ENCODE data around the gene TCF12. TPM values are rescaled to one million over a fixed set of nuclear protein-coding genes. Genes with fewer than 3 reads are reported as not detected.

The TCF12 gene
- polyA plus RNA-seq, 3 donors = 15.8 to 52.5 (median 27.6) TPM

GRCh38 chr15:57091636-57092035 lies 173.2 kb downstream of the TCF12 start:
- Mint-ChIP-seq H3K9me3 (no peaks in the 10 kb centered on the region), H3K27me3 (ENCODE audit: low read depth in 3 of 3) (peaks cover 0 to 5% (median 0%) of the 10 kb centered on the region in 3 donors), H3K36me3 (peaks cover 26 to 34% of the 10 kb centered on the region in 2 donors), H3K27ac (no peak overlapping the region), H3K4me1 (peaks cover 2% of the 10 kb centered on the region), H3K4me3 (no peak overlapping the region)
- no peaks in the 10 kb centered on the region for H3K27me3 ChIP-seq (ENCODE audit: control insufficient read depth in 2 of 2, insufficient read depth in 2 of 2, low read length in 2 of 2)
- H3K36me3 ChIP-seq (replicated peaks in 1 of 2; ENCODE audit: control insufficient read depth in 1 of 2, insufficient read depth in 2 of 2, low read length in 2 of 2) = peaks cover 12 to 32% of the 10 kb centered on the region in 2 donors
- no peak for TF ChIP-seq CTCF (IDR thresholded peaks at IDR 0.05)
- H3K4me1 ChIP-seq (ENCODE audit: control insufficient read depth in 1 of 2, insufficient read depth in 2 of 2, low read length in 2 of 2) = no peaks in the 10 kb centered on the region
- no peak overlapping the region for H3K4me2 ChIP-seq (replicated peaks; ENCODE audit: extremely low read depth, low read length, poor library complexity, severe bottlenecking)
- H2AFZ ChIP-seq (ENCODE audit: insufficient read depth, low read depth, low read length, poor library complexity, severe bottlenecking) = no peak overlapping the region
- no peak for DNase-seq
- no peak overlapping the region for H3K4me3 ChIP-seq (replicated peaks in 1 of 3; ENCODE audit: low read depth in 2 of 3, low read length in 3 of 3)
- peaks cover 7% of the 10 kb centered on the region for H3K79me2 ChIP-seq (ENCODE audit: insufficient read depth, low read length)
- no peak overlapping the region for H3K9ac ChIP-seq (ENCODE audit: insufficient read depth, low read length, poor library complexity, severe bottlenecking)
- intact Hi-C loops (cut with micrococcal nuclease) = no loop called here
- no peaks in the 10 kb centered on the region for H3K9me3 ChIP-seq (replicated peaks in 1 of 2; ENCODE audit: control insufficient read depth in 1 of 2, insufficient read depth in 1 of 2, low read length in 2 of 2)
- WGBS (ENCODE audit: insufficient coverage) = no CpG with 5 or more reads among the region's 2 CpGs
- H4K20me1 ChIP-seq (ENCODE audit: insufficient read depth, low read length) = peaks cover 9% of the 10 kb centered on the region
- no peak overlapping the region for H3K27ac ChIP-seq (ENCODE audit: low read depth in 1 of 2, low read length in 2 of 2)

- TF ChIP-seq CTCF (IDR thresholded peaks at IDR 0.05) = no peak
- Histone ChIP-seq H3K79me2 (ENCODE audit: insufficient read depth, low read length) (peaks cover 7% of the 10 kb centered on the region), H4K20me1 (ENCODE audit: insufficient read depth, low read length) (peaks cover 9% of the 10 kb centered on the region), H3K4me2 (replicated peaks; ENCODE audit: extremely low read depth, low read length, poor library complexity, severe bottlenecking) (no peak overlapping the region), H2AFZ (ENCODE audit: insufficient read depth, low read depth, low read length, poor library complexity, severe bottlenecking) (no peak overlapping the region), H3K4me1 (ENCODE audit: control insufficient read depth in 1 of 2, insufficient read depth in 2 of 2, low read length in 2 of 2) (no peaks in the 10 kb centered on the region), H3K4me3 (replicated peaks in 1 of 3; ENCODE audit: low read depth in 2 of 3, low read length in 3 of 3) (no peak overlapping the region), H3K36me3 (replicated peaks in 1 of 2; ENCODE audit: control insufficient read depth in 1 of 2, insufficient read depth in 2 of 2, low read length in 2 of 2) (peaks cover 12 to 32% of the 10 kb centered on the region in 2 donors), H3K27me3 (ENCODE audit: control insufficient read depth in 2 of 2, insufficient read depth in 2 of 2, low read length in 2 of 2) (no peaks in the 10 kb centered on the region), H3K9ac (ENCODE audit: insufficient read depth, low read length, poor library complexity, severe bottlenecking) (no peak overlapping the region), H3K9me3 (replicated peaks in 1 of 2; ENCODE audit: control insufficient read depth in 1 of 2, insufficient read depth in 1 of 2, low read length in 2 of 2) (no peaks in the 10 kb centered on the region), H3K27ac (ENCODE audit: low read depth in 1 of 2, low read length in 2 of 2) (no peak overlapping the region)
- no peak for DNase-seq
- H3K4me1 Mint-ChIP-seq = peaks cover 2% of the 10 kb centered on the region
- H3K4me3 Mint-ChIP-seq = no peak overlapping the region
- H3K36me3 Mint-ChIP-seq = peaks cover 26 to 34% of the 10 kb centered on the region in 2 donors
- peak overlapping the region in 1 of 7 donors; percentile 20 for H3K27ac Mint-ChIP-seq
- peaks cover 0 to 5% (median 0%) of the 10 kb centered on the region in 3 donors for H3K27me3 Mint-ChIP-seq (ENCODE audit: low read depth in 3 of 3)
- H3K9me3 Mint-ChIP-seq = no peaks in the 10 kb centered on the region
- intact Hi-C loops (cut with micrococcal nuclease) = no loop called here
Measured at GRCh38 chr15:57092252-57092651, 173.8 kb downstream of the TCF12 start.

All from CD14-positive monocyte (primary cell).